ENCODE results near the gene PRTN3.
"Not testable (repeated sequence)": the region's sequence is repeated elsewhere in the genome, so short reads cannot be mapped to it uniquely, and the experiment has no call there.

The PRTN3 gene

GRCh38 chr19:829129-829758 is 11.6 kb upstream of the PRTN3 start:
- ATAC-seq, result no peak
- TF ChIP-seq ESRRG (CRISPR knock-in tag; IDR thresholded peaks at IDR 0.05), result no peak
- no peak for TF ChIP-seq CSDC2 (CRISPR knock-in tag; IDR thresholded peaks at IDR 0.05)
- no peak for TF ChIP-seq SNAI2 (CRISPR knock-in tag; IDR thresholded peaks at IDR 0.05)
- TF ChIP-seq CSRNP3 (CRISPR knock-in tag; IDR thresholded peaks at IDR 0.05), result no peak
- no peak for TF ChIP-seq ZNF70 (CRISPR knock-in tag; IDR thresholded peaks at IDR 0.05)
- no peak for TF ChIP-seq PPARA (CRISPR knock-in tag; IDR thresholded peaks at IDR 0.05; ENCODE audit: borderline replicate concordance)

GRCh38 chr19:831407-832369 is 9.1 kb upstream of the PRTN3 start:
- TF ChIP-seq OSR1 (CRISPR knock-in tag; IDR thresholded peaks at IDR 0.05), result no peak
- TF ChIP-seq ARNTL (CRISPR knock-in tag; IDR thresholded peaks at IDR 0.05; ENCODE audit: borderline replicate concordance, low read depth), result no peak
- no peak; the same call in 2 of the 3 replicates for ATAC-seq

- no peak for TF ChIP-seq ZC3H10 (CRISPR knock-in tag; IDR thresholded peaks at IDR 0.05)
- TF ChIP-seq ZNF70 (CRISPR knock-in tag; IDR thresholded peaks at IDR 0.05), result no peak
- no peak for TF ChIP-seq ESRRG (CRISPR knock-in tag; IDR thresholded peaks at IDR 0.05)
- no peak for TF ChIP-seq BACH2 (CRISPR knock-in tag; IDR thresholded peaks at IDR 0.05; ENCODE audit: borderline replicate concordance)
- TF ChIP-seq RARB (CRISPR knock-in tag; IDR thresholded peaks at IDR 0.05), result no peak
- TF ChIP-seq PATZ1 (CRISPR knock-in tag; IDR thresholded peaks at IDR 0.05; ENCODE audit: borderline replicate concordance), result no peak
- TF ChIP-seq SNAI2 (CRISPR knock-in tag; IDR thresholded peaks at IDR 0.05), result no peak
- ATAC-seq, result no peak
These were observed 6.6 kb upstream of the PRTN3 start for GRCh38 chr19:834216-834615.

- TF ChIP-seq ZNF565 (CRISPR knock-in tag; conservative IDR thresholded peaks at IDR 0.05; ENCODE audit: low read depth) (no peak), TOX (CRISPR knock-in tag; IDR thresholded peaks at IDR 0.05; ENCODE audit: borderline replicate concordance) (no peak), TCF4 (CRISPR knock-in tag; IDR thresholded peaks at IDR 0.05; ENCODE audit: borderline replicate concordance) (no peak), PPARA (CRISPR knock-in tag; IDR thresholded peaks at IDR 0.05; ENCODE audit: borderline replicate concordance) (no peak)
- ATAC-seq, result no peak; the same call in 2 of the 3 replicates
These were observed 5.5 kb upstream of the PRTN3 start for GRCh38 chr19:835210-835810.

GRCh38 chr19:842802-843179 is 2.0 kb downstream of the PRTN3 start:
- not testable (repeated sequence) for ATAC-seq

- ATAC-seq, result peak; percentile 50
- TF ChIP-seq TSHZ2 (CRISPR knock-in tag; IDR thresholded peaks at IDR 0.05) (no peak), BACH2 (CRISPR knock-in tag; IDR thresholded peaks at IDR 0.05; ENCODE audit: borderline replicate concordance) (no peak), ARNTL (CRISPR knock-in tag; IDR thresholded peaks at IDR 0.05; ENCODE audit: borderline replicate concordance, low read depth) (no peak)
These were observed 2.5 kb downstream of the PRTN3 start for GRCh38 chr19:843180-843835.
